Measurements from ENCODE around the gene KLHL14. TPM values are rescaled to one million over a fixed set of nuclear protein-coding genes. Genes with fewer than 3 reads are reported as not detected.

The KLHL14 gene
- total RNA-seq, 1 donor from 2014 or later, result not detected

- Mint-ChIP-seq H3K36me3 (ENCODE audit: low read depth) (no peaks in the 10 kb centered on the region), H3K4me1 (ENCODE audit: low read depth) (no peaks in the 10 kb centered on the region), H3K4me3 (ENCODE audit: unreplicated experiment) (no peak overlapping the region), H3K9me3 (ENCODE audit: low read depth) (no peaks in the 10 kb centered on the region), H3K27me3 (ENCODE audit: low read depth) (peaks cover 19% of the 10 kb centered on the region), H3K27ac (ENCODE audit: unreplicated experiment) (no peak overlapping the region)
- DNase-seq (ENCODE audit: low spot score), result no peak
- TF ChIP-seq, protein P1, sequence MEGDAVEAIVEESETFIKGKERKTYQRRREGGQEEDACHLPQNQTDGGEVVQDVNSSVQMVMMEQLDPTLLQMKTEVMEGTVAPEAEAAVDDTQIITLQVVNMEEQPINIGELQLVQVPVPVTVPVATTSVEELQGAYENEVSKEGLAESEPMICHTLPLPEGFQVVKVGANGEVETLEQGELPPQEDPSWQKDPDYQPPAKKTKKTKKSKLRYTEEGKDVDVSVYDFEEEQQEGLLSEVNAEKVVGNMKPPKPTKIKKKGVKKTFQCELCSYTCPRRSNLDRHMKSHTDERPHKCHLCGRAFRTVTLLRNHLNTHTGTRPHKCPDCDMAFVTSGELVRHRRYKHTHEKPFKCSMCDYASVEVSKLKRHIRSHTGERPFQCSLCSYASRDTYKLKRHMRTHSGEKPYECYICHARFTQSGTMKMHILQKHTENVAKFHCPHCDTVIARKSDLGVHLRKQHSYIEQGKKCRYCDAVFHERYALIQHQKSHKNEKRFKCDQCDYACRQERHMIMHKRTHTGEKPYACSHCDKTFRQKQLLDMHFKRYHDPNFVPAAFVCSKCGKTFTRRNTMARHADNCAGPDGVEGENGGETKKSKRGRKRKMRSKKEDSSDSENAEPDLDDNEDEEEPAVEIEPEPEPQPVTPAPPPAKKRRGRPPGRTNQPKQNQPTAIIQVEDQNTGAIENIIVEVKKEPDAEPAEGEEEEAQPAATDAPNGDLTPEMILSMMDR (IDR thresholded peaks at IDR 0.05), result no peak
Measured at GRCh38 chr18:32805354-32805753, 32.5 kb upstream of the KLHL14 start.

GRCh38 chr18:32804134-32804888, 31.5 kb upstream of the KLHL14 start:
- TF ChIP-seq, protein P1 (IDR thresholded peaks at IDR 0.05), result no peak
- no peak overlapping the region for H3K27ac Mint-ChIP-seq (ENCODE audit: unreplicated experiment)
- H3K4me1 Mint-ChIP-seq (ENCODE audit: low read depth), result no peaks in the 10 kb centered on the region
- no peak overlapping the region for H3K4me3 Mint-ChIP-seq (ENCODE audit: unreplicated experiment)
- no peak for DNase-seq (ENCODE audit: low spot score)
- no peaks in the 10 kb centered on the region for H3K36me3 Mint-ChIP-seq (ENCODE audit: low read depth)
- peaks cover 19% of the 10 kb centered on the region for H3K27me3 Mint-ChIP-seq (ENCODE audit: low read depth)
- H3K9me3 Mint-ChIP-seq (ENCODE audit: low read depth), result peaks cover 2% of the 10 kb centered on the region

DNA sequence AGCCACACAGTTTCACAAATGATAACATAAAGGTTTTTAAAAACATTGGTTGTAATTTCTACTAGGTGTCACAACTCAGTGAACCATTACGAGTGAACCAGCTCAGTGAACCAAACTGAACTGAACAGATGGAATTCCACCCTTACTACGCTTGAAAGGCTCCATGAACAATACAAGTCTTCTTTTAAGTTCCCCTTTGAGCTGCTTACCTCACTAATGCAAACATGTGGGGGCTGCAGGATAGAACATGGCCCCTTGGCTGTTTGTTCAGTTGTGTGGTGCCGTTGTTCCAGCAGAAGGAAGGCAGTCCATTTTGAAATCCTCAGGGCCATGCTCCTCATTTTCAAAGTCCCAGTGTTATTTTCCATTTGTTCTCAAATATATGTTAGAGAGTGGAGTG, 30.7 kb upstream of the KLHL14 start:
- H3K27ac Mint-ChIP-seq (ENCODE audit: unreplicated experiment), result no peak overlapping the region
- no peaks in the 10 kb centered on the region for H3K4me1 Mint-ChIP-seq (ENCODE audit: low read depth)
- no peak overlapping the region for H3K4me3 Mint-ChIP-seq (ENCODE audit: unreplicated experiment)

DNA sequence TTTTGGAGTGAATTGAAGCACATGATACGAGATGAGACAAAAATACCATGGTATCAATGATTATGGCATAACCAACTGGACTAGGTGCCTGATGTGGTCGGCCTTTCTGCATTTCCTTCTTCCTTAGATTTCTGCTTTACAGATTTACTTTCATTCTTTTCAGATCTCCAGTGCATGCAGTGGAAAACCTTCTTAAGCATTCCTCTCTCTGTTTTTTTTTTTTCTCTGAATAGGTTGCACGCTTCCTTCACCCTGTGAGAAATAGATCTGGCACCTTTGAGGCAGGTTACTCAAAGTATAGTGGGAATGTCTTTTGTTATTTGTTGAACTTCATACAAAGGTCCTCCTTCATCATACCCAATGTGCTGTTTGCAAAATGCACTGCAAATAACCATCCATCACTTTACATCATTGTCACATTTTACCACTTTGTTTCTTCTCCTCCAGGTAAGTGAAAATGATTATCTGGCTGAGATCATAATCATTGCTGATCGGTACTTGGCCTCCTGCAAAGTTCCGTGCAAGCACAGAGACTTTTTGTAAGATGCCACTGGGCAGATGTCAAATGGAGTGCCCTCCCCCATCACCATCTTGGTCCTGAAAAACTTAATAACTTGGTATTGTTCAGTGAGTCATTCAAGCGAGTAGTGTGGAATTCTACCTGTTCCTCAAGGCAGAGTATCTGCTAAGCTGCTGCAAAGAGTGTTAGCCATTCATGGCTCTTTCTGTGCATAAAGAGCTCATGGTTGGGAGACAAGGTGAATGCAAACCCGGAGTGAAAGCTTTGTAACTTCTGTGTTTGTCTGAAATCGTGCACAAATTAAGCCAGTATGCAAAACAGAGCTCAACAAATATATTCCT, 30.0 kb upstream of the KLHL14 start:
- H3K9me3 Mint-ChIP-seq (ENCODE audit: low read depth), result peaks cover 10% of the 10 kb centered on the region
- H3K4me3 Mint-ChIP-seq (ENCODE audit: unreplicated experiment), result no peak overlapping the region
- no peak for DNase-seq (ENCODE audit: low spot score)
- no peaks in the 10 kb centered on the region for H3K4me1 Mint-ChIP-seq (ENCODE audit: low read depth)
- peaks cover 18% of the 10 kb centered on the region for H3K27me3 Mint-ChIP-seq (ENCODE audit: low read depth)
- TF ChIP-seq, protein P1 (IDR thresholded peaks at IDR 0.05), result no peak
- peaks cover 2% of the 10 kb centered on the region for H3K36me3 Mint-ChIP-seq (ENCODE audit: low read depth)
- H3K27ac Mint-ChIP-seq (ENCODE audit: unreplicated experiment), result no peak overlapping the region

More for the DNA sequence above, 30.7 kb upstream of the KLHL14 start:
- DNase-seq (ENCODE audit: low spot score), result no peak
- H3K27me3 Mint-ChIP-seq (ENCODE audit: low read depth), result peaks cover 19% of the 10 kb centered on the region
- TF ChIP-seq, protein P1 (IDR thresholded peaks at IDR 0.05), result no peak
- peaks cover 7% of the 10 kb centered on the region for H3K9me3 Mint-ChIP-seq (ENCODE audit: low read depth)
- no peaks in the 10 kb centered on the region for H3K36me3 Mint-ChIP-seq (ENCODE audit: low read depth)

GRCh38 chr18:32801228-32801627, 28.4 kb upstream of the KLHL14 start:
- Mint-ChIP-seq H3K27ac (ENCODE audit: unreplicated experiment) (no peak overlapping the region), H3K9me3 (ENCODE audit: low read depth) (peaks cover 17% of the 10 kb centered on the region), H3K4me3 (ENCODE audit: unreplicated experiment) (no peak overlapping the region), H3K4me1 (ENCODE audit: low read depth) (no peaks in the 10 kb centered on the region), H3K36me3 (ENCODE audit: low read depth) (peaks cover 3% of the 10 kb centered on the region), H3K27me3 (ENCODE audit: low read depth) (peaks cover 16% of the 10 kb centered on the region)
- no peak for DNase-seq (ENCODE audit: low spot score)
- TF ChIP-seq, protein P1 (IDR thresholded peaks at IDR 0.05), result no peak

Data from chondrocyte (in vitro differentiated cells).